GM10266 (cell line): Measurements from ENCODE around the gene ACOX1.

Experiments used
- DNase-seq: peaks from one replicate; pipeline ENCODE4 v3.0.0; 2012; ENCODE audit errors: extremely low spot score
- CTCF ChIP-seq: IDR thresholded peaks from 2 replicates; pipeline ENCODE4 v1.5.1; 2012; ENCODE audit warnings: mild to moderate bottlenecking, low read depth; ENCODE audit not compliant: control insufficient read depth, insufficient read depth; ENCODE audit errors: missing control alignments

ACOX1 gene

DNA sequence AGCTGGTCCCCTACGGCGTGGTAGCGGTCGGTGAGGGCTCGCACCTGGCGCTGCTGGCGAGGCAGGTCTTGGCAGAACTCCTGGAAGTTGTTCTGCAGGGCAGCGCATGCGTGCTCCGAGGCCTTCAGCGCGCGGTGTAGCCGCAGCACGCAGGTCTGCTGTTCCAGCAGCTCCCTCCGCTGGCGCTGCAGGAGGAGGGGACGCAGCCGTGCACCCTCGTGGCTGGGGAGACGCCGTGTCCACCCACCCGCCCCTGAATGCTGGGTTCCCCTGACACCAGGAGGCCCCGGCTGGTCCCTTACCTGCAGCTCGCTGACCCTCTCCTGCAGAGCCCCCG lies 35.9 kb upstream of the ACOX1 start:
- no peak for DNase-seq
- TF ChIP-seq CTCF = no peak

GRCh38 chr17:76014100-76014924 lies 35.3 kb upstream of the ACOX1 start:
- peak; percentile 95 for DNase-seq
- peak; percentile 97 for TF ChIP-seq CTCF

DNA sequence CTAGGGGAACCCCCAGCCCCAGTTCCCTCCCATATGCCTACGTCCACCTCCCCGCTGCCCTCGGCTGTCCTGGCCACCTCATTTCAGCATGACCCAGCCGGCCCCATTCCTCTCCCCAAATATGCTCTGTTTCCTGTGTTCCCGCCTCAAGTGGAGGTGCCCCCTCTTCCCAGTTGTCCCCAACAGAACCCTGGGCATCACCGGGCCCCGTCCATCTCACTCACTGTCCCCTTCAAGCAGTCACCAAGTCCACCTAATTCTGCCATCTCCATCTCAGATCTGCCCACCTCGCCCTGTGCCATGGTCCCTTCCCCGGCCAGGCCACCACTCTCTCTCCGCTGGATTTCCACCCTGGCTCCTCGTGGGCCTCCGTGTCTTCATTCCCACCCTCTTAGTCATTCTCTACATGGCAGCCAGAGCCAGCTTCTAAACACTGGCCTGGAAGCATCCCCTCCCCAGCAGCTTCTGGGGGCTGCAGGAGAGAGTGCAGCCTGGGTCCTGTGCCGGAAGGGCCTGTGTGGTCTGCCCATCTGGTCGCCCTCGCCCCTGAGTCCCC lies 34.5 kb upstream of the ACOX1 start:
- DNase-seq = no peak
- TF ChIP-seq CTCF = no peak

DNA sequence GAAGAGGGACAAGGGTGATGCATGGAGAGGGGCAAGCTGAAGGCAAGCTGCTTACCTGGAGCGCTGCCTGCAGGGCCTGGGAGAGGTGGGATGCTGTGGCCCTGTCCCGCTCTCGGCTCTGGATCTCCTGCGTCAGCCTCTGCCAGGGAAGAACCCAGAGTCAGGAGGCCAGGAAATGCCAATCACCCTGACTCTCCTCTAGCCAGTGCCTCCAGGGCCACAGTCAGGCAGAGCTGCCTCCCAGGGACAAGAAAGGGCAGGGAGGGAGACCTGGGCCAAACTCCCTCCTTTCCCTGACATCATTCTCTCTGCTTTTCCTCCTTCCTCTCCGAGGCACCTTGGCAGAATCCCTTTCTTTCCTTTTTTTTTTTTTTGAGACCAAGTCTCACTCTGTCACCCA lies 33.0 kb upstream of the ACOX1 start:
- TF ChIP-seq CTCF = no peak
- no peak for DNase-seq

- no peak for TF ChIP-seq CTCF
Measured at GRCh38 chr17:76009969-76010661, 31.1 kb upstream of the ACOX1 start.

GRCh38 chr17:76009447-76009846 lies 30.5 kb upstream of the ACOX1 start:
- no peak for TF ChIP-seq CTCF
- DNase-seq = no peak

More at GRCh38 chr17:76009969-76010661, 31.1 kb upstream of the ACOX1 start:
- DNase-seq = no peak

- no peak for TF ChIP-seq CTCF
- DNase-seq = no peak
Measured at GRCh38 chr17:76008630-76009425, 29.9 kb upstream of the ACOX1 start.
